GM23338 (cell line): Measurements from ENCODE around the gene PRR27. TPM values are rescaled to one million over a fixed set of nuclear protein-coding genes. Genes with fewer than 3 reads are reported as not detected.

Experiments
- ATAC-seq: fragments of 200-7000 bp; cut with Tn5 transposase; 3 replicates; pipeline ENCODE4 v1.9.1; 2020
- DNase-seq: peaks from one replicate; pipeline ENCODE4 v3.0.0-alpha.2; 2015; ENCODE audit warnings: low spot score
- H2AFZ ChIP-seq: fragments of 200-600 bp; sonication (generic); 2 replicates; pipeline ENCODE4 v1.8.0; 2016; ENCODE audit warnings: antibody characterized with exemption, mild to moderate bottlenecking, moderate library complexity
- H3F3A ChIP-seq: fragments of 200-600 bp; sonication (generic); replicated peaks from 2 replicates; pipeline ENCODE4 v1.8.0; 2017; ENCODE audit warnings: antibody characterized with exemption, mixed run types, low read depth
- H3K27ac ChIP-seq: fragments of 200-600 bp; sonication (generic); 2 replicates; pipeline ENCODE4 v1.6.1; 2016; ENCODE audit warnings: low read depth
- H3K27me3 ChIP-seq: fragments of 200-600 bp; sonication (generic); 2 replicates; pipeline ENCODE4 v1.8.0; 2016; ENCODE audit warnings: mild to moderate bottlenecking, mixed run types, moderate library complexity; ENCODE audit not compliant: insufficient read depth
- H3K36me3 ChIP-seq: fragments of 200-600 bp; sonication (generic); 2 replicates; pipeline ENCODE4 v1.8.0; 2016; ENCODE audit warnings: mild to moderate bottlenecking; ENCODE audit not compliant: insufficient read depth
- H3K4me1 ChIP-seq: fragments of 200-600 bp; sonication (generic); 2 replicates; pipeline ENCODE4 v1.8.0; 2016; ENCODE audit warnings: mild to moderate bottlenecking, moderate library complexity; ENCODE audit not compliant: insufficient read depth
- H3K4me2 ChIP-seq: fragments of 200-600 bp; sonication (generic); 2 replicates; pipeline ENCODE4 v1.7.1; 2017; ENCODE audit warnings: mixed run types
- H3K4me3 ChIP-seq: fragments of 200-600 bp; sonication (generic); 2 replicates; pipeline ENCODE4 v1.6.1; 2016; ENCODE audit warnings: mixed run types
- H3K79me2 ChIP-seq: fragments of 200-600 bp; sonication (generic); replicated peaks from 2 replicates; pipeline ENCODE4 v1.8.0; 2017; ENCODE audit warnings: mild to moderate bottlenecking; ENCODE audit not compliant: insufficient read depth
- H3K9me2 ChIP-seq: fragments of 200-600 bp; sonication (generic); 2 replicates; pipeline ENCODE4 v1.8.0; 2017; ENCODE audit not compliant: insufficient read depth
- H4K20me1 ChIP-seq: fragments of 200-600 bp; sonication (generic); replicated peaks from 2 replicates; pipeline ENCODE4 v1.8.0; 2017; ENCODE audit warnings: mild to moderate bottlenecking; ENCODE audit not compliant: insufficient read depth
- H3K27ac Mint-ChIP-seq: 2 replicates; pipeline ENCODE4 v1.8.0; 2020; ENCODE audit warnings: inconsistent platforms, mild to moderate bottlenecking, moderate library complexity, mixed read lengths
- H3K27me3 Mint-ChIP-seq: 3 replicates; pipeline ENCODE4 v1.8.0; 2022; ENCODE audit warnings: low read depth, mild to moderate bottlenecking, moderate library complexity, mixed read lengths, inconsistent platforms; ENCODE audit not compliant: insufficient read depth, poor library complexity
- H3K36me3 Mint-ChIP-seq: 3 replicates; pipeline ENCODE4 v1.8.0; 2021; ENCODE audit warnings: low read depth, mild to moderate bottlenecking, inconsistent platforms, moderate library complexity, mixed read lengths
- H3K4me1 Mint-ChIP-seq: 3 replicates; pipeline ENCODE4 v1.8.0; 2020; ENCODE audit warnings: mild to moderate bottlenecking, inconsistent platforms, mixed read lengths
- H3K4me3 Mint-ChIP-seq: 3 replicates; pipeline ENCODE4 v1.8.0; 2021; ENCODE audit warnings: moderate library complexity, mild to moderate bottlenecking, inconsistent platforms, mixed read lengths
- H3K9me3 Mint-ChIP-seq: 3 replicates; pipeline ENCODE4 v1.8.0; 2020; ENCODE audit warnings: moderate library complexity, mild to moderate bottlenecking, inconsistent platforms, mixed read lengths
- CREB1 ChIP-seq: fragments of 250-450 bp; sonication (Bioruptor Pico); IDR thresholded peaks from 2 replicates; pipeline ENCODE4 v1.5.0; 2020; ENCODE audit warnings: low read depth, mild to moderate bottlenecking, moderate library complexity
- CTCF ChIP-seq, 2 experiments: fragments of 200-600 bp in 1 of 2; sonication (generic) in 1 of 2; conservative IDR thresholded peaks; 2 replicates each; pipeline versions ENCODE4 v1.5.1 to v1.6.1; 2016 to 2017; ENCODE audit warnings: antibody characterized with exemption in 2 of 2, low read depth in 2 of 2, mild to moderate bottlenecking in 2 of 2, moderate library complexity in 1 of 2
- ETS1 ChIP-seq: IDR thresholded peaks from 2 replicates; pipeline ENCODE4 v1.6.1; 2016; ENCODE audit warnings: antibody characterized with exemption
- EZH2 ChIP-seq: fragments of 200-600 bp; sonication (generic); IDR thresholded peaks from one replicate; pipeline ENCODE4 v1.8.0; 2017; ENCODE audit warnings: antibody characterized with exemption, mild to moderate bottlenecking, low read depth; ENCODE audit not compliant: unreplicated experiment
- EZH2phosphoT487 ChIP-seq: fragments of 200-600 bp; sonication (generic); IDR thresholded peaks from one replicate; pipeline ENCODE4 v1.8.1; 2018; ENCODE audit warnings: antibody characterized with exemption; ENCODE audit not compliant: unreplicated experiment
- JUNB ChIP-seq: IDR thresholded peaks from one replicate; pipeline ENCODE4 v1.6.1; 2016; ENCODE audit warnings: antibody characterized with exemption; ENCODE audit not compliant: unreplicated experiment
- NANOG ChIP-seq: IDR thresholded peaks from 2 replicates; pipeline ENCODE4 v1.6.1; 2016; ENCODE audit warnings: antibody characterized with exemption, borderline replicate concordance
- POLR2AphosphoS5 ChIP-seq: IDR thresholded peaks from 2 replicates; pipeline ENCODE4 v1.6.1; 2016; ENCODE audit warnings: antibody characterized with exemption, low read depth
- STAT1 ChIP-seq: IDR thresholded peaks from one replicate; pipeline ENCODE4 v1.6.1; 2016; ENCODE audit warnings: antibody characterized with exemption; ENCODE audit not compliant: unreplicated experiment
- ZNF462 ChIP-seq: fragments of 250-450 bp; sonication (Bioruptor Pico); IDR thresholded peaks from 2 replicates; pipeline ENCODE4 v1.5.0; 2020; ENCODE audit warnings: mild to moderate bottlenecking, moderate library complexity
- polyA plus RNA-seq: library from polyadenylated mRNA; unstranded; fragments of >200 nt; fragmentation: Nextera tagmentation; extraction: Ambion mirVana; gene quantifications from 2 replicates; pipeline ENCODE4 v1.2.1, GENCODE V29; 2016
- total RNA-seq: library from RNA; depleted of rRNA; stranded (reverse); fragments of >200 nt; shearing (Covaris generic); gene quantifications from 2 replicates; pipeline ENCODE4 v1.2.3, GENCODE V29; 2014

PRR27 gene
- total and polyA plus RNA-seq, 2 experiments from 2014 or later = not detected

GRCh38 chr4:70110917-70111316, 43.1 kb upstream of the PRR27 start (continued):
- TF ChIP-seq ZNF462 (CRISPR knock-in tag) (no peak), STAT1 (no peak), NANOG (no peak), CREB1 (CRISPR knock-in tag) (no peak), ETS1 (no peak), JUNB (no peak)

- Histone ChIP-seq H3K9me2 (no peaks in the 10 kb centered on the region), H4K20me1 (no peaks in the 10 kb centered on the region), H3K4me2 (no peak overlapping the region), H3K4me3 (no peak overlapping the region), H3K27ac (no peak overlapping the region), H2AFZ (no peak overlapping the region), H3K79me2 (no peaks in the 10 kb centered on the region), H3F3A (no peaks in the 10 kb centered on the region), H3K27me3 (no peaks in the 10 kb centered on the region), H3K4me1 (no peaks in the 10 kb centered on the region), H3K36me3 (no peaks in the 10 kb centered on the region)
- H3K27me3 Mint-ChIP-seq = no peaks in the 10 kb centered on the region
- H3K4me1 Mint-ChIP-seq = peaks cover 4% of the 10 kb centered on the region; the same call in 1 of the 3 replicates
- H3K27ac Mint-ChIP-seq = no peak overlapping the region
- DNase-seq = no peak
- TF ChIP-seq CTCF (conservative IDR thresholded peaks at IDR 0.05; ENCODE audit: low read depth in 2 of 2) (no peak), JUNB (no peak), NANOG (no peak), ETS1 (no peak), EZH2 (no peak), STAT1 (no peak), POLR2AphosphoS5 (no peak), EZH2phosphoT487 (no peak)
- no peak overlapping the region for H3K4me3 Mint-ChIP-seq
- no peaks in the 10 kb centered on the region for H3K36me3 Mint-ChIP-seq
- H3K9me3 Mint-ChIP-seq = peaks cover 2% of the 10 kb centered on the region; the same call in 2 of the 3 replicates
- ATAC-seq = no peak
Measured at GRCh38 chr4:70113656-70114055, 40.4 kb upstream of the PRR27 start.
